HG03175 (cell line): ENCODE data around the gene RAB10.
"Not testable (repeated sequence)": the region's sequence is repeated elsewhere in the genome, so short reads cannot be mapped to it uniquely, and the experiment has no call there.

ENCODE experiments used
- ATAC-seq: cut with Tn5 transposase; IDR thresholded peaks from one replicate; pipeline ENCODE4 v1.9.1; 2021; ENCODE audit warnings: mild to moderate bottlenecking, moderate library complexity; ENCODE audit not compliant: unreplicated experiment

The RAB10 gene

DNA sequence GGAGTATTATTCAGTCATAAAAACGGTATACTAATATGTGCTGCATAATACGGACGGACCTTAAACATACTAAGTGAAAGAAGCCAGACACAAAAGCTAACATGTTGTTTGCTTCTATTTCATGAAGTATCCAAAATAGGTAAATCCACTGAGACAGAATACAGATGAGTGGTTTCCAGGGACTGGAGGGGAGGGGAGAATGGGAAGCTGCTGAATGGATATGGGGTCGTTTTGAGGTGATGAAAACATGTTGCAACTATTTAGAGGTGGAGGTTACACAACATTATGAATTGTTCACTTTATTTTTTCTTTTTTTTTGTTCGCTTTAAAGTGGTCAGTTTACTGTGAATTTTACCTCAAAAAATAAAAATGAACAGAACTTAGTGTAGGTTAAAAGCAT is 52.9 kb downstream of the RAB10 start:
- ATAC-seq: no peak

DNA sequence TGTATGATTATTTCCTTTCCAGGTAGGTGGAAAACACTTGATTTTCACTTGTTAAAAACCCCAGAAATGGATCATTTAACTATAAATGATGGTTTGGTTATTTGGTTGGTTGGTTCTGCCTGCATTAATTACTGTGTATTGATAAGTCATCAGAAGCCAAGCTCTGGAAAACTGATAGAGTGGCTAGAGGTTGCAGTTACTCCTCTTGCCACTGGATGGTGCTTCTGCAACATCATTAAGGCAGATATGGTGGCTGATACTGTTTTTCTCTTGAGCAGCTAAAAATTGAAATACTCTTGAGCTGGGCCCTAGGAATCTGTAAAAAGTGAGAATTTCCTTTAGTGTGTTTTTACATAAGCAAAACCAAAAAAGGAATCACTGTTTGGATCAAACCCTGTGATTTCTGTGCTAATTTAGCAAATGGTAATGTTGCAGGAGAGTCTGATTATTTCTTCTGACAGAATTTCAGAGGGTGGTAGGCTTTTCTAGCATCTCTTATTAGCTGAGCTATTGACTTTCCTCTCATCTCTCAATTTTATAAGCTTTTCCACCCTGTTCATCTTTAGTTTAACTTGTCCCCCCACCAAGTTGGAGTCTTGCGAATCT is 54.3 kb downstream of the RAB10 start:
- peak; percentile 38 for ATAC-seq

DNA sequence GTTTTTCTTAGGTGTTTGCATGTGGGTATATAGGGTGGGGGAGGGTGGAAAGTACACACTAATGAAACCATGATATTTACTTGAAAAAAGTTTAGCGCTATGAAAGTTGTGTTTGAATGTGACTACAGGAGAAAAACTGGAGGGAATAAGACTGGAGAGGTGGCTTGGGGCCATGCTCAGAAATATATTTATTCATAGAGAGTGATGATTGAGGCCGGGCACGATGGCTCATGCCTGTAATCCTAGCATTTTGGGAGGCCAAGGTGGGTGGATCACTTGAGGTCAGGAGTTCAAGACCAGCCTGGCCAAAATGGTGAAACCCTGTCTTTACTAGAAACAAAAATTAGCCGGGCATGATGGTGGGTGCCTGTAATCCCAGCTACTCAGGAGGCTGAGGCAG is 55.0 kb downstream of the RAB10 start:
- not testable (repeated sequence) for ATAC-seq

DNA sequence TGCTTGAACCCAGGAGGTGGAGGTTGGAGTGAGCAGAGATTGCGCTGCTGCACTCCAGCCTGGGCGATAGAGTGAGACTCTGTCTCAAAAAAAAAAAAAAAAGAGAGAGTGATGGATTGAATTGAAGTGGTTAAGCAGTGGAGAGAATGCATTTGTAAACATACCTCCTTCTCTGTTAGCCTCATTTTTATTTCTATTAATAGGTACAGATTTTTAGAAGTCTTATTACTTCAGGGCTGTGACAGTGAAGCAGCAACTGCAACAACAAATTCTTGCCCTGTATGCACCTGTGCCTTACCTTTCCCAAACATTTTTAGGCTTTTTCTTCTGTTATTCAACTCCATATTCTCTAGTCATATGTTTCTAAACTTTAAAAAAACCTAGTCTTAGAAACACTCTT is 55.5 kb downstream of the RAB10 start:
- no peak for ATAC-seq

DNA sequence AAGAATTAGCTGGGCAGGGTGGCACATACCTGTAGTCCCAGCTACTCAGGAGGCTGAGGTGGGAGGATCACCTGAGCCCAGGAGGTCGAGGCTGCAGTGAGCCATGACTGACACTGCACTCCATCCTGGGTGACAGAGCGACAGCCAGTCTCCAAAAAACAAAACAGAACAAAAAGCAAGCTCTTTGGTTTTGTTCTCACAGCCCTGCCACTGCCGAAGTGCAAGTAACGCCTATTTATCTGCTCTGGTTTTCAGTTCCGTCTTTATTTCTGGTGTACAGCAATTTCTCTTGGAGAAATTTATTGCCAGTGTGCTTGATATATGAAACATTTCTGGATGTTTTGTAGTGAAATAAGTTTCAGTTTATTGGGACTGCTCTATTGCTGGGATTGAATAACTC is 61.9 kb downstream of the RAB10 start:
- no peak for ATAC-seq

DNA sequence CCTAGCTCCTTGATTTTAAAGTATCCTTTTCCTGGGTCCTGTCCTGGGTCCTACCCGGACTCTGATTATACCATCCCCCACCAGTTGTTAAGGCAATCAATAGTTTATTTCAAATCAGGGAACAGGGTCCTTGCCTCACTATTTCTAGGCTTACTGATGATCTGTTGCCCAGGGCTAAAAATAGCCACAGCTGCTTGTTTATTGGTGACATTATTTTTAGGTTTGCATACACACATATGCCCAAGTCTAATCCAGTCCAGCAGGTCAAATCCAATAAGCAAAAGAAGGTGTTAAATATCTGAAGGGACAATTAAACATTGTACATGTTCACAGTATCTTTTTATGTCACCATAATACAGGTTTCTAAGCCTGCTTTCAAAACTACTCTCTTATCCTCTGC is 66.0 kb downstream of the RAB10 start:
- ATAC-seq: no peak

DNA sequence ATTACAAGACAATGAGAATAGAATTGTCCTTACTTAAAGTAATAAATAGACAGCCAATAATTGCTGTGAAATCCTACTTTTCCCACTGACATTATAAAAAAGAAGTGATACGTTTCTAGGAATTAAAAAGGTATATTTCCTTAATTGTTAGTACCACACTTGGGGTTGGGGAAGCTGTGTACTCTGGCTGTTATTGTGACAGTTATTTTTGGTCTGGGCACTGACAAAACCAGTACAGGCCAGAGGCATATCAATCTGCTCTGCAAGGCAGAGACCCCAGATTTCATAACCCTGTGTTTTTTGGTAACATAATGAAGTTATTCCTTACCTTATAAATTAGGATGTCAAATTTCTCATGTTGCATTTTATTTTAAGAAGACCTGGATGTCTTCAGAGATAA is 66.5 kb downstream of the RAB10 start:
- ATAC-seq: no peak

DNA sequence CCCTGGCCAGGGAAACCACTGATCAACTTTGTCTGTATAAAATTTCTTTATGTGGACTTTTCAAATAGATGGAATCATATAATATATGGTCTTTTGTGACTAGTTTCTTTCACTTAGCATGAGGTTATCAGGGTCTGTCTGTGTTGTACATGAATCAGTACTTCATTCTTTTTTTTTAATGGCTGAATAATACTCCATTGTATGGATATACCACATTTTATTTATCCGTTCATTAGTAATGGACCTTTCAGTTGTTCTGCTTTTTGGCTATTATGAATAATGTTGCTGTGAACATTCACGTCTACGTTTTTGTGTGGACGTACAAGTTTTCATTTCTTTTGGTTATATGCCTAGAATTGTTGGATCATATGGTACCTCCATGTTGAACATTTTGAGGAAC is 69.9 kb downstream of the RAB10 start:
- no peak for ATAC-seq

DNA sequence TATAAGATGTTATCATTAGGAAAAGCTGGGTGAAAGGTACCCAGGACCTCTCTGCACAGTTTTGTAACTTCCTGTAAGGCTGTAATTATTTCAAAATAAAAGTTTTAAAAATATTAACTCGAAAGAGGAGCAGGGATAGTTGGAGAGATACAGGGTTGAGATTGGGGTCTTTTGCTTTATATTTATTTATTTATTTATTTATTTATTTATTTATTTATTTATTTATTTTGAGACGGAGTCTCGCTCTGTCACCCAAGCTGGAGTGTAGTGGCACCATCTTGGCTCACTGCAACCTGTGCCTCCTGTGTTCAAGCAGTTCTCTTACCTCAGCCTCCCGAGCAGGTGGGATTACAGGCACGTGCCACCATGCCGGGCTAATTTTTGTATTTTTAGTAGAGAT is 74.8 kb downstream of the RAB10 start:
- not testable (repeated sequence) for ATAC-seq

DNA sequence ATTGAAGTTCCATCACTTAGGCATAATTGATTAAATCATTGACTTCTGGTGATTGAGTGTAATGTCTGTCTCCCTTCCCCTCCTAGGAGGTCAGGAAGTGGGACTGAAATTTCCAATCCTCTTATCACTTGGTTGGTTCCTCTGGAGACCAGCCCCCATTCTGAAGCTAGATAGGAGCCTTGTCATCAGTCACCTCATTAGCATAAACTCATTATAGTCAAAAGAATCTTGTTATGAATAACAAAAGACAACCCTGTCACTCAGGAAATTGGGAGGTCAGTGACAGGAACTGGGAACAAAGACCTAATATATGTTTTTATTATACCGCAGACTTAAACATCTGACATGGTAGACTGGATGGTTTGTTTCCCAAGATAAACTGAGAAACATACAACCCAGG is 78.3 kb downstream of the RAB10 start:
- no peak for ATAC-seq

DNA sequence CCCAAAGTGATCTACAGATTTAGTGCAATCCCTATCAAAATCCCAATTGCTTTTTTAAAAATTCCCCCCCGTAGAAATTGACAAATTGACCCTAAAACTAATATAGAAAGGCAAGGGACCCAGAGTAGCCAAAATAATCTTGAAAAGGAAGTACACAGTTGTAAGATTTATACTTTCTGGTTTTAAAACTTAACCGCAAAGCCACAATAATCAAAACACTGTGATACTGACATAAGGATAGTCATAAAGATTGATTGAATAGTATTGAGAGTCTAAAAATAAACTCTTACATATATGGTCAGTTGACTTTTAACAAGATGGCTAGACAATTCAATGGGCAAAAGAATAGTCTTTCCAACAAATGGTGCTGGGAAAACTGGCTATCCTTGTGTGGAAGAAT is 80.3 kb downstream of the RAB10 start:
- no peak for ATAC-seq

DNA sequence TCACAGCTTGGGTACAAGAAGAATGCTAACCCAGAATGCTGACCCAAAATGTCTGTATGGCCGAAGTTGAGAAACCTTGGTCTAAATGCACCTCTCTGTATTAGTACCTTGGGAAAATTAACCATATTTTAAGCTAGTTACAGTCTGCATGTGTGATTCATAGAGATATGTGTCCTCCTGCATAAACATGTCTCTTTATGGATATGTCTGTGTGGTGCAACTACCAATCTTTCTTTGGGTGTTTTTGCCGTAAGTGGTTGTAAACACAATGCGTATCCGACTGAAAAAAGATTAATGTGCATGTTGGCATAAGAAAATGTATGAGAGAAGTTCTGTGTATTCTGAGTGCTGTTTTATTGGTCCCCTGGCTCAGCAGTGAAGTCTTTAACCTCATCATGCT is 84.8 kb downstream of the RAB10 start:
- ATAC-seq: no peak

DNA sequence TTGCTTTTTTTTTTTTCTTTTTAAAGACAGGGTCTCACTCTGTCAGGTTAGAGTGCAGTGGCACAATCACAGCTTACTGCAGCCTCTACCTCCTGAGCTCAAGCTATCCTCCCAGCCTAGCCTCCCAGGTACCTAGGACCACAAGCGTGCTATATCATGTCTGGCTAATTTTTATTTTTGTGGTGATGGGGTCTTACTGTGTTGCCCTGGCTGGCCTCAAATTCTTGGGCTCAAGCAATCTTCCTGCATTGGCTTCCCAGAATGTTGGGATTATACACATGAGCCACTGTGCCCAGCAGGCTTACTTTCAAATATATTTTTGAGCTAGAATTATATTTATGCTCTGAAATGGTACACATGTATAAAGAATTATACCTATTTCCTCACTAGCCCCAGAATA is 85.6 kb downstream of the RAB10 start:
- ATAC-seq: no peak

DNA sequence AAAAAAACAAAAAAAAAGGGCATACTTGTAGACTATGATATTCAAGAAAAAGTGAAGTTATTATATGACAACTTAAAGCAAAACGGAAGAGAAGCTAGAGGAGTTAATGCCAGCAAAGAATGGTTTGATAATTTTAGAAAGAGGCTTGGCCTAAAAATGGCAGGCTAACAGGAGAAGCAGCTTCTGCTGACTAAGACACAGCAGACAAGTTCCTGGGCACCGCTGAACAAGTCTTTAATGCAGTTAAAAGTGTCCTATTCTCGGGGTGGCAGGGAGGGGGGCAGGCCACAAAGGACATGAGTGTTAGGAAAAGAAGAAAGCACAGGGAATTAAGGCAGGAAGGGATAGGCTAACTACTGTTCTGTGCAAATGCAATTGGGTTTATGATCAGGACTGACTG is 88.7 kb downstream of the RAB10 start:
- no peak for ATAC-seq

DNA sequence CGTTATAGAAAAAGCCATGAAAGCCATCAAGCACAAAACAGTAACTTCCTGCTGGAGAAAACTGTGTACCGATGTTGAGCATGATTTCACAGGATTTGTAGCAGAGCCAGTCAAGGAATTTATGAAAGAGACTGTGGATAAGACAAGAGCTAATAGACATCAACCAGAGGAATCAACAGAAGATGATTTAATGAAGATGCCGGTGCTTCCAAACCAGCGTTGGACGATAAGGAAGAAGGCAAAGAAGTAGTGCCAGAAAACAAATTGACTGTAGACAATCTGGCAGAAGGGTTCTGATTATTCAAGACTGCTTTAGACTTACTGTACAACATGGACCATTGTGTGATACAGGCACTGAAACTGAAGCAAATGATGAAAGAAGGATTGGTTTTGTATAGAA is 89.5 kb downstream of the RAB10 start:
- ATAC-seq: no peak

DNA sequence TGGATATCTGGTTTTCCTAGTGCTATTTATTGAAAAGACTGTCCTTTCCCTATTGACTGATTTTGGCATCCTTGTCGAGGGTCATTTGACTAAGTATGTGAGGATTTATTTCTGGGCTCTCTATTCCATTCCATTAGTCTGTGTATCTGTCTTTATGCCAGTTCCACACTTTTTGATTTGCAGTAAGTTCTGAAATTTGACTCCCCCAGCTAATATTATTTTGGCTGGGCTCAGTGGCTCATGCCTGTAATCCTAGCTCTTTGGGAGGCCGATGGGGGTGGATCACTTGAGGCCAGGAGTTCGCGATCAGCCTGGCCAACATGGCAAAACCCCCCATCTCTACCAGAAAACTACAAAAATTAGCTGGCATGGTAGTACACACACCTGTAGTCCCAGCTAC is 92.2 kb downstream of the RAB10 start:
- ATAC-seq: no peak

DNA sequence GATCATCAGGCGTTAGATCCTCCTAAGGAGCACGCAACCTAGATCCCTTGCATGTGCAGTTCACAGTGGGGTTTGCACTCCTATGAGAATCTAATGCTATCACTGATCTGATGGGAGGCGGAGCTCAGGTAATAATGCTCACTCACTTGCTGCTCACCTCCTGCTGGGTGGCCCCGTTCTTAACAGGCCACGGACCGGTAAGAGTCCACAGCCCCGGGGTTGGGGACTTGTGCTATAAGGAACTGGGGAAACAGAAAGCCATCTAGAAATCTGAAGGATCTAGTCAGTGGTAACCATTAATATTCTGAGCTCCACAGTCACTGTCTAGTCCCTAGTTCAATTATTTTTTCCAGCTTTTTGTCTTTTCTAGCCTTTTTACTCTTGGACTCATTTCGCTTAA is 94.3 kb downstream of the RAB10 start:
- ATAC-seq: no peak

DNA sequence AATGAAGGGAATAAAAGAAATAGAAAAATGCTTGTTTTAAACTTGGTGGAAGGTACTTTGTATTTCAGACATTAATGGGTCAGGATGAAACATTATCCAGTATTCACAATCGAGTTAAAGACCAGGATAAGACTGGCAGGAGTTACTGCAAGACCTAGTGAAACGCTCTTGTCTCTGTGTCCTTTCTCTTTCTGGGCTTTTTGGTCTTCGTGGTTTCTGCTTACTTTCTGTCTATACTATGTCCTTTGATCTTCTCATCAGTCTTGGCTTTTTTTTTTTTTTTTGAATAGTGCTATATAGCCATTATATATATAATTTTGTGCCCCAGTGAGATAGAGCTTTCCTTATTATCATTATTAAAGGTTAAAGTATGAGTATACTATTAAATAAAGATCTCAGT is 96.9 kb downstream of the RAB10 start:
- ATAC-seq: no peak

DNA sequence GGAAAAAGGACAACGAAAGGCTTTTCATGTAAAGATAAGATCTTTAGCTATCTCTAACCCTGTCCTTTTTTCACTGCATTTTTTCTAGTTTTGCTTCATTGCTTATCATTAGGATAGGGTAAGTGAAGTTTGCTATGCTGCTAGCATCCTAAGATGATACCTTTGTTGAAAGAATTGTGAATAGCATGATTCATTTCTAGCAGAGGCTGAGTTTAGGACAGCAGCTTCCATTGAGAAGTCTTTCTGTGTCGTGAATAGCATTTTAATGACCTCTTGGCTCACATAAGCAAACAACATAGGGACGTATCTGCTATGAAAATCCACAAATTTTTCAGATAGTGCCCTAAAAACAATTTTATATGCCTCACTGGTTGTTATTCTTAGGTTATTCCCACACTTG is 102.6 kb downstream of the RAB10 start:
- ATAC-seq: no peak

DNA sequence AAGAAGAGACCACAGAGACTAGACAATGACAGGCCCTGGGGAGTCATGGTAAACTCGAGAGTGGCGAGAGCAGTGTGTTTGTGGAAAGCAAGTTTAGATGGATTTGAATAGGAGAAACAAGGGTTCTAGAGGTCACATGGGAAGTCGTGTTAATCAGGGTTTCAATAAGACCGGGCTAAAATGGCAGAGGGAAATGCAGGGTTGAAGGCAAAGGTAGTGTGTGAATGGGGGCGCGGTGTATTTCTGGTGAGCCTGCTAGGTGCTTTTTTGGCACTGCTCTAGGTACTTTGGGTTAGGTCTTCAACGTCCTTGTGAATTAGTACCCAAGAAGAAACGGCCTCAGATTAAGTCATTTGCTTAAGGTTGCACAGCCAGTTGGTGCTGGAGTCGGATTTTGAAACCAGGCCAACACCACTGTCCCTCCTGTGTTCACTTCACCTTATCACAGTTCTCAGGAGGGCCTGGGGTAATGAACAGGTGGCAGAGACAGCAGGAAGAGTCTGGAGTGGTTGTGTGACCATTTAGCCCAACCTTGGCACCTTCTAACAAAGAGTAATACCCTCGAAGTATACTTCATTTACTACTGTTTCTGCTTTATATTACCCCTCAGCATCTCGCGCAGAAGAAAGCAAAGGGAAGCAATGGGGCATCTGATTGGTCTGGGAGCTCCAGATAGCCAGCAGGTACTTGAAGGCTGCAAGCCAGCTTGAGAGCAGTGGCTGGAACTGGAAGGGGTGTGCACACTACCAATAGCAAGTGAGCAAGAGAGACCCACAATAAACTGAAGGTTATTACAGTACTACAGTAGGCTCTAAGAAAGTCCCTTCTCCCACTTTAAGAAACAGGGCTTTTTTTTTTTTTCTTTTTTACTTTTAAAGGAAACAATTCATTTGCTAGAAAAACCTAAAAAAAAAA is 105.6 kb downstream of the RAB10 start:
- no peak for ATAC-seq

DNA sequence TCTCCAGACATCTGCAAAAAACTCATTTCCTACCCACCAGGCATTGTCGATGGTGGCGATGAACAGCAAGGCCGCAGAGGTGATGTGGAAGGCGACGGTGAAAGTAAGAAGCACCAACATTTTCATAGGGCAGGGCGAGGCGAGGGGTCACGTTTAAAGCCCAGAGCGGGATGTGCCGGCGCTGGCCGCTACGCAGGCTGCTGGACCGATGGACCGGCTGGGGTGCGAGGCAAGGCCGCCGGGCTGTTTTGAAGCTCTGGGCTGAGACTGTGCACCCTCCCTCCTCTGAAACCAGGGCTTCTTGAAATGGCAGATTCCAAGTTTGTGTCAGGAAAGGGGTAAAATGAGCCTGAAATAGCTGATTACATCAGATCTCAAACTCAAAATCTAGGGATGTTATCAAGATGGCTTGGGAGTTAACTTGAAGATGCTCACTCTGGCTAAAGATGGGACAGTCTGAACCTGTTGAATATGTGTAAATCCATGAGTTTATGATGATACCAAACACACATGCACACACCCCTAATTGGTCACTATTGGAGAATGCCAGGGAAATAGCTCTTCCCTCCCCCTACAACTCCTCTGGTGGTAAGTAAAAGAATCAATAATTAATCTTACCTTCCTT is 107.4 kb downstream of the RAB10 start:
- no peak for ATAC-seq

DNA sequence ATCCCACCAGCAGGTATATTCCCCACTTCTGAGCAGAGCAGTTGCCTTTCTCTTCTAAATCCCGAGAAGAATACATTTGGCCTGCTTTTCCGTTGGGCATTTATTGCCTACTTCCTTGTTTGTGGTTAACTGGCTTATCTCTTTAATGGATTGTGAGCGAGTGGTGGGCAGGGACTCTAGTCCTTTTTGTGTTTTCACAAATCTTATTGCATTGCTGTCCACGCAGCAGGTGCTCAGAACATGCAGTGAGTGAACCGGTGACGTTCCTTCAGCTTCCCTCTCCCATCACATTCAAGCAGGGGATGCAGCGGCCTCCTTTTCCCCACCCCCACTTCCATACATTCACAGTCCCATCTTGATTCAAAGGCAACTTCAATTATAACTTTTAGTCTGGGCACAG is 110.1 kb downstream of the RAB10 start:
- no peak for ATAC-seq
